H9 (cell line): ENCODE data around the gene RAD54L2. TPM values are rescaled to one million over a fixed set of nuclear protein-coding genes. Genes with fewer than 3 reads are reported as not detected.

Experiments used
- DNase-seq: peaks from one replicate; pipeline ENCODE4 v3.0.0-alpha.2; 2017
- H2AFZ ChIP-seq: one replicate; pipeline ENCODE4 v1.6.1; 2013; ENCODE audit warnings: mild to moderate bottlenecking, low read length, control low read depth, moderate library complexity
- H2AK5ac ChIP-seq: 2 replicates; pipeline ENCODE4 v1.6.1; 2013; ENCODE audit warnings: low read length, control low read depth, mixed read lengths; ENCODE audit not compliant: insufficient read length
- H2BK120ac ChIP-seq: one replicate; pipeline ENCODE4 v1.6.1; 2013; ENCODE audit warnings: low read depth, mild to moderate bottlenecking, low read length, control low read depth, inconsistent platforms; ENCODE audit not compliant: poor library complexity, severe bottlenecking
- H2BK12ac ChIP-seq: 2 replicates; pipeline ENCODE4 v1.6.1; 2013; ENCODE audit warnings: low read length, control low read depth, mixed read lengths, low read depth; ENCODE audit not compliant: insufficient read length
- H2BK15ac ChIP-seq: 2 replicates; pipeline ENCODE4 v1.6.1; 2013; ENCODE audit warnings: low read depth, low read length, control low read depth
- H2BK20ac ChIP-seq: one replicate; pipeline ENCODE4 v1.6.1; 2013; ENCODE audit warnings: low read depth, mild to moderate bottlenecking, low read length, control low read depth, inconsistent platforms; ENCODE audit not compliant: poor library complexity, severe bottlenecking
- H2BK5ac ChIP-seq: 2 replicates; pipeline ENCODE4 v1.6.1; 2013; ENCODE audit warnings: low read length, control low read depth, mixed read lengths; ENCODE audit not compliant: insufficient read length
- H3K14ac ChIP-seq: 2 replicates; pipeline ENCODE4 v1.6.1; 2013; ENCODE audit warnings: low read length, control low read depth; ENCODE audit not compliant: insufficient read depth
- H3K18ac ChIP-seq: 2 replicates; pipeline ENCODE4 v1.6.1; 2013; ENCODE audit warnings: low read depth, mild to moderate bottlenecking, mixed read lengths, low read length, control low read depth; ENCODE audit not compliant: insufficient read length
- H3K23ac ChIP-seq: 2 replicates; pipeline ENCODE4 v1.6.1; 2013; ENCODE audit warnings: low read length, control low read depth, mixed read lengths, low read depth; ENCODE audit not compliant: insufficient read length
- H3K23me2 ChIP-seq: 2 replicates; pipeline ENCODE4 v1.6.1; 2013; ENCODE audit warnings: low read depth, mild to moderate bottlenecking, mixed read lengths, low read length, control low read depth; ENCODE audit not compliant: insufficient read length, poor library complexity, severe bottlenecking
- H3K27ac ChIP-seq: 2 replicates; pipeline ENCODE4 v1.5.1; 2013; ENCODE audit warnings: low read length, control low read depth, mixed read lengths, low read depth; ENCODE audit not compliant: insufficient read length
- H3K27me3 ChIP-seq: 2 replicates; pipeline ENCODE4 v1.6.1; 2013; ENCODE audit warnings: low read length, control low read depth, inconsistent platforms; ENCODE audit not compliant: insufficient read depth
- H3K4ac ChIP-seq: 2 replicates; pipeline ENCODE4 v1.6.1; 2013; ENCODE audit warnings: low read depth, mild to moderate bottlenecking, control low read depth, inconsistent platforms, low read length, moderate library complexity
- H3K4me1 ChIP-seq: 2 replicates; pipeline ENCODE4 v1.6.1; 2013; ENCODE audit warnings: low read length, control low read depth, inconsistent platforms; ENCODE audit not compliant: insufficient read depth
- H3K4me2 ChIP-seq: 2 replicates; pipeline ENCODE4 v1.6.1; 2013; ENCODE audit warnings: low read length, control low read depth, mixed read lengths; ENCODE audit not compliant: insufficient read length, insufficient read depth
- H3K56ac ChIP-seq: 2 replicates; pipeline ENCODE4 v1.6.1; 2013; ENCODE audit warnings: low read depth, mild to moderate bottlenecking, mixed read lengths, low read length, control low read depth; ENCODE audit not compliant: insufficient read length
- H3K79me1 ChIP-seq: 2 replicates; pipeline ENCODE4 v1.6.1; 2013; ENCODE audit warnings: low read depth, mild to moderate bottlenecking, moderate library complexity, low read length, control low read depth, inconsistent platforms; ENCODE audit not compliant: insufficient read depth, poor library complexity, severe bottlenecking
- H3K79me2 ChIP-seq: 2 replicates; pipeline ENCODE4 v1.6.1; 2013; ENCODE audit warnings: low read length, control low read depth, inconsistent platforms; ENCODE audit not compliant: insufficient read depth
- H3K9ac ChIP-seq: 2 replicates; pipeline ENCODE4 v1.6.1; 2013; ENCODE audit warnings: low read length, control low read depth, mixed read lengths; ENCODE audit not compliant: insufficient read length; ENCODE audit errors: extremely low read depth
- H3K9me3 ChIP-seq: one replicate; pipeline ENCODE4 v1.6.1; 2013; ENCODE audit warnings: low read depth, low read length, inconsistent platforms; ENCODE audit not compliant: control insufficient read depth
- H3T11ph ChIP-seq: one replicate; pipeline ENCODE4 v1.6.1; 2013; ENCODE audit warnings: mild to moderate bottlenecking, low read length, control low read depth, inconsistent platforms
- H4K20me1 ChIP-seq: one replicate; pipeline ENCODE4 v1.6.1; 2013; ENCODE audit not compliant: control insufficient read depth, insufficient read length, insufficient read depth
- H4K5ac ChIP-seq: 2 replicates; pipeline ENCODE4 v1.6.1; 2013; ENCODE audit warnings: low read depth, mild to moderate bottlenecking, mixed read lengths, low read length, control low read depth; ENCODE audit not compliant: insufficient read length
- H4K8ac ChIP-seq: replicated peaks from 2 replicates; pipeline ENCODE4 v1.6.1; 2013; ENCODE audit warnings: low read length, control low read depth, mixed read lengths, low read depth; ENCODE audit not compliant: insufficient read length
- H4K91ac ChIP-seq: 2 replicates; pipeline ENCODE4 v1.6.1; 2013; ENCODE audit warnings: low read depth, mild to moderate bottlenecking, moderate library complexity, mixed read lengths, low read length, control low read depth; ENCODE audit not compliant: insufficient read length
- H3K27ac Mint-ChIP-seq, 3 experiments: 2 replicates in 2 of 3; 3 replicates in 1 of 3; pipeline ENCODE4 v1.8.0; 2020 to 2021; ENCODE audit warnings: mixed read lengths in 3 of 3, mild to moderate bottlenecking in 1 of 3, moderate library complexity in 1 of 3
- H3K27me3 Mint-ChIP-seq: 2 replicates; pipeline ENCODE4 v1.8.0; 2021; ENCODE audit warnings: low read depth, mild to moderate bottlenecking, moderate library complexity, mixed read lengths
- H3K36me3 Mint-ChIP-seq, 3 experiments: 2 replicates in 2 of 3; 3 replicates in 1 of 3; pipeline ENCODE4 v1.8.0; 2020 to 2021; ENCODE audit warnings: low read depth in 3 of 3, mixed read lengths in 3 of 3; ENCODE audit not compliant: insufficient read depth in 1 of 3
- H3K4me1 Mint-ChIP-seq, 2 experiments: 2 replicates each; pipeline ENCODE4 v1.8.0; 2020; ENCODE audit warnings: mixed read lengths in 2 of 2
- H3K4me3 Mint-ChIP-seq, 2 experiments: 2 replicates in 1 of 2; 3 replicates in 1 of 2; pipeline ENCODE4 v1.8.0; 2020 to 2021; ENCODE audit warnings: mild to moderate bottlenecking in 2 of 2, mixed read lengths in 2 of 2, moderate library complexity in 1 of 2
- H3K9me3 Mint-ChIP-seq, 2 experiments: 2 replicates in 1 of 2; 3 replicates in 1 of 2; pipeline ENCODE4 v1.8.0; 2020; ENCODE audit warnings: mild to moderate bottlenecking in 2 of 2, mixed read lengths in 2 of 2, moderate library complexity in 1 of 2
- CTCF ChIP-seq: fragments of 200-600 bp; sonication (generic); conservative IDR thresholded peaks from 3 replicates; pipeline ENCODE4 v1.8.0; 2021; ENCODE audit warnings: antibody characterized with exemption, mild to moderate bottlenecking
- WGBS: extraction: QIAGEN DNeasy Blood & Tissue Kit; methylation state at CpG from one replicate; pipeline ENCODE4 v1.1.7; 2013; ENCODE audit warnings: missing lambda C conversion rate, low lambda C conversion rate, mixed read lengths; ENCODE audit not compliant: insufficient read length; ENCODE audit errors: extremely low coverage; 5-methylcytosine and 5-hydroxymethylcytosine counted together
- total RNA-seq: library from RNA; stranded (reverse); gene quantifications from 2 replicates; pipeline ENCODE4 v1.2.1, GENCODE V29; 2021

Gene RAD54L2
- total RNA-seq, 1 experiment from 2014 or later, result 40.7 TPM

GRCh38 chr3:51510996-51511395, 27.5 kb upstream of the RAD54L2 start:
- H3K4me1 ChIP-seq, result no peaks in the 10 kb centered on the region
- no peak overlapping the region for H2AFZ ChIP-seq
- H3K9me3 Mint-ChIP-seq, result no peaks in the 10 kb centered on the region
- H3K9me3 ChIP-seq, result no peaks in the 10 kb centered on the region
- no peak overlapping the region for H2BK15ac ChIP-seq
- H3K27me3 Mint-ChIP-seq, result no peaks in the 10 kb centered on the region; the same call in 1 of the 2 replicates
- H3K23ac ChIP-seq, result no peak overlapping the region
- H3K4ac ChIP-seq, result no peak overlapping the region
- no peak overlapping the region for H3K27ac ChIP-seq
- no peak overlapping the region for H3K4me3 Mint-ChIP-seq
- no peaks in the 10 kb centered on the region for H3K27me3 ChIP-seq
- no peak overlapping the region for H4K8ac ChIP-seq
- no peaks in the 10 kb centered on the region for H3K79me2 ChIP-seq
- H3K9ac ChIP-seq, result no peak overlapping the region
- no peak overlapping the region for H4K91ac ChIP-seq
- H2AK5ac ChIP-seq, result no peak overlapping the region
- H3K14ac ChIP-seq, result no peak overlapping the region
- no peak overlapping the region for H3K56ac ChIP-seq
- no peak overlapping the region for H4K5ac ChIP-seq
- no peaks in the 10 kb centered on the region for H3K36me3 Mint-ChIP-seq
- H3K4me1 Mint-ChIP-seq, result no peaks in the 10 kb centered on the region
- TF ChIP-seq CTCF, result no peak
- no peak overlapping the region for H3K4me2 ChIP-seq
- H2BK5ac ChIP-seq, result no peak overlapping the region
- no peak overlapping the region for H2BK12ac ChIP-seq
- no peaks in the 10 kb centered on the region for H3K79me1 ChIP-seq
- H3T11ph ChIP-seq, result no peak overlapping the region
- no peak for DNase-seq
- H2BK20ac ChIP-seq, result no peak overlapping the region
- no peaks in the 10 kb centered on the region for H4K20me1 ChIP-seq
- no CpG with 5 or more reads among the region's 1 CpG for WGBS
- no peaks in the 10 kb centered on the region for H3K23me2 ChIP-seq
- H3K18ac ChIP-seq, result no peak overlapping the region
- no peak overlapping the region for H3K27ac Mint-ChIP-seq
- H2BK120ac ChIP-seq, result no peak overlapping the region
